HG02571 (cell line): ENCODE measurements around the gene DGCR2.
"Not testable (repeated sequence)": the region's sequence is repeated elsewhere in the genome, so short reads cannot be mapped to it uniquely, and the experiment has no call there.

Experiments used
- ATAC-seq: cut with Tn5 transposase; IDR thresholded peaks from one replicate; pipeline ENCODE4 v1.9.1; 2021; ENCODE audit warnings: mild to moderate bottlenecking, moderate library complexity; ENCODE audit not compliant: unreplicated experiment

The DGCR2 gene

GRCh38 chr22:19034031-19034723, 88.0 kb downstream of the DGCR2 start:
- ATAC-seq = not testable (repeated sequence)

- ATAC-seq = not testable (repeated sequence)
Observed at GRCh38 chr22:19033568-19033905, 88.7 kb downstream of the DGCR2 start.

- ATAC-seq = not testable (repeated sequence)
Observed at GRCh38 chr22:19032898-19033567, 89.2 kb downstream of the DGCR2 start.

- ATAC-seq = not testable (repeated sequence)
Observed at GRCh38 chr22:19032156-19032785, 89.9 kb downstream of the DGCR2 start.

GRCh38 chr22:19030889-19031252, 91.3 kb downstream of the DGCR2 start:
- ATAC-seq = not testable (repeated sequence)

GRCh38 chr22:19030226-19030888, 91.9 kb downstream of the DGCR2 start:
- not testable (repeated sequence) for ATAC-seq

- not testable (repeated sequence) for ATAC-seq
Observed at GRCh38 chr22:19029113-19030103, 92.8 kb downstream of the DGCR2 start.

- not testable (repeated sequence) for ATAC-seq
Observed at GRCh38 chr22:19028060-19028455, 94.2 kb downstream of the DGCR2 start.

GRCh38 chr22:19027371-19028059, 94.7 kb downstream of the DGCR2 start:
- ATAC-seq = not testable (repeated sequence)

- not testable (repeated sequence) for ATAC-seq
Observed at GRCh38 chr22:19026080-19026479, 96.1 kb downstream of the DGCR2 start.

- ATAC-seq = not testable (repeated sequence)
Observed at GRCh38 chr22:19024956-19025489, 97.2 kb downstream of the DGCR2 start.

GRCh38 chr22:19023931-19024330, 98.3 kb downstream of the DGCR2 start:
- ATAC-seq = not testable (repeated sequence)

- no peak for ATAC-seq
Observed at GRCh38 chr22:19022755-19023154, 99.5 kb downstream of the DGCR2 start.

- ATAC-seq = no peak
Observed at GRCh38 chr22:19019679-19020032, 102.6 kb downstream of the DGCR2 start.

GRCh38 chr22:19019029-19019678, 103.1 kb downstream of the DGCR2 start:
- no peak for ATAC-seq

GRCh38 chr22:19018256-19018655, 104.0 kb downstream of the DGCR2 start:
- ATAC-seq = no peak

GRCh38 chr22:19016081-19016766, 106.0 kb downstream of the DGCR2 start:
- no peak for ATAC-seq

- no peak for ATAC-seq
Observed at GRCh38 chr22:19014886-19015285, 107.3 kb downstream of the DGCR2 start.
